NOMO-1 treated with DMSO at 0.1 percent for 48 hours (cell line): Measurements from ENCODE around the gene TSSK6.
A peak's percentile ranks its signal among the peaks of the same experiment; 100 is the strongest.

Source experiments
- DNase-seq: peaks from one replicate; lab custom pipeline; 2025; ENCODE audit not compliant: unreplicated experiment; lab: John Stamatoyannopoulos, UW

Gene TSSK6

GRCh38 chr19:19514881-19515641, at the start of gene TSSK6:
TSS of gene TSSK6 (minus strand) at chr19:19515548. CDS start at chr19:19515427, 121 bp downstream.
- DNase-seq = no peak

GRCh38 chr19:19563348-19563848, 48.0 kb upstream of the TSSK6 start:
- DNase-seq = no peak

GRCh38 chr19:19562665-19563347, 47.5 kb upstream of the TSSK6 start:
- no peak for DNase-seq

DNA sequence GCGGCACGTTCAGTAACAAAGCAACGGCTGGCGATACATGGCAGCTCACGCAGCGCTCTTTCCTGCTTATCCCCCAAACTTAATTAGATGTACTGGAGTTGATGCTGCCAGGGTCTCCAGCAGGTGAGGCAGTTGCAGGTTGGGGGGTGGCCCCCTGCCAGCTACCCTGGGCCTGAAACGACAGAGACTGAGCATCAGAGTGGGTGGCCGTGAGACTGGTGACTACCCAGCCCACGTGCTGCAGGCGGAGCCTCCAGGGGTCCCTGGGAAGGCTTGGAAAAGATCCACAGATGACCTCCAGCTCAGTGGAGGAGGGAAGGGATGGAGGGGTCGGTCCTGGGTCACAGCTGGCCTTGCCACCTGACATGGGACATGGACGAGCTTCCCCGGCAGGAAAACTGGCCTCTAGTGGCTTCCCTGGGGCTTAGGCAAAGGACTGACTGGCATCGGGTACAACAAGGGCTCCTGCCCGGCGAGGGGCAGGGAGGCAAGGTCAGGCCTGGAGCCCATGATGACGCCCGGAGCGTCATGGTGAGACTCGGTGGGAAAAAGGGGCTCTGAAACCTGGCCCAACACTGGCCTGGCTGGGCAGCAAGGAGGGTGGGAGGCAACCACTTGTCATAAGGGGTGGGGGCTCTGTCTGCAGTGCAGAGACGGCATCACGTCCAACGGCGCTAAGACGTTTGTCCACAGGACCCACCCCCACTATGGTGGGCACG, 46.8 kb upstream of the TSSK6 start:
- DNase-seq = no peak

- DNase-seq = no peak
Observed at GRCh38 chr19:19559931-19560330, 44.6 kb upstream of the TSSK6 start.

GRCh38 chr19:19558636-19559035, 43.3 kb upstream of the TSSK6 start:
- no peak for DNase-seq

DNA sequence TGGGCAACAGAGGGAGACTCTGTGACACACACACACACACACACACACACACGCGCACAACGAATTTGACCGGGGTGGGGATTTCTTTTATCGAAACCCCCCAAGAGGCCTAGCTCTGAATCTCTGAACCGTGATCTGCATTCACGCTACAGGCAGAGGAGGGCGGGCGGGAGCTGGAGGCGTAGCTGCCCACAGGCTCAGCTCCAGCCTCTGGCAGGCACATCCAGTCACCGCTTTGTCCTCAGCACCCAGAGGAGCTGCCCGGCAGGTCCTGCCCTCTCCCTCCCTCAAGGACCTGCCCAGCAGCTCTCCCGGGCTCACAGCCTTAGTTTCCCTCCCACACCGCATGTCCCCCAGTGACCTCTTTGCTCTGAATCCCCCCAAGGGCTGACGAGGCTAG, 42.7 kb upstream of the TSSK6 start:
- DNase-seq = no peak

GRCh38 chr19:19554074-19555023, 39.0 kb upstream of the TSSK6 start:
- DNase-seq = peak; percentile 27

- DNase-seq = no peak
Observed at GRCh38 chr19:19553670-19554069, 38.3 kb upstream of the TSSK6 start.

DNA sequence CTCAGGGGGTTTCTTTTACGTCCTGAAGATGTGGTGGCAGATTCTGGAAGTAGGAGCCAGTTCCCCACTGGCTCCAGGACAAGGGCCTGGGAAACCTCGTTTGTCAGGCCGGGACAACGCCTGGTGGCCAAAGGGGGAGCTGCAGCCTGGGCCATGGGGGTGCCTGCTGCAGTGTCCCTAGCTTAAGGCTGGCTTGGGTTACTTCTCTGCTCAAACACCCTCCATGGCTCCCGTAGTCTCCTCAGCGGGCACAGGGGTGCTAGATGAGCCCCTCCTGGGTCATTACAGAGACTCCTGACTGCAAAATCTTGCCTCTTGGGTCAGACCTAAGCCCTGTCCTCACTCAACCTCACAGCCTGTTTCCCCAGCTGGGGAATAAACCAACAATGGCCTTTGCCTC, 37.5 kb upstream of the TSSK6 start:
- no peak for DNase-seq

DNA sequence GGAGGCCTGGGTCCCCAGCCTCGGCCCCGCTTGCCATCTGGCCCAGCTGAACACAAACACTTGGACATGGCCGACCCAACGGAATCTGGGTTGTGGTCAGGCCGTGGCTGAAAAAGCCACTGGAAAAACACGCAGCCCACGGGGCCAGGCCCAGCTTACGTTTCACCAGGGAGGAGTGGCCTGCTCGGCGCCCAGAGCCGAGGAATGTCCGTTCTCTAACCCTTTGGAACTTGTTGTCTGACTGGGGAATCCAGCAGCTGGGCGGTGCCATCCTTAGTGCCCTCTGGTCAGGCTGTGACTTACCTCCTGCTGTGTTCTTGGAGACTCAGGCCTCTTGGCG, 36.5 kb upstream of the TSSK6 start:
- no peak for DNase-seq

DNA sequence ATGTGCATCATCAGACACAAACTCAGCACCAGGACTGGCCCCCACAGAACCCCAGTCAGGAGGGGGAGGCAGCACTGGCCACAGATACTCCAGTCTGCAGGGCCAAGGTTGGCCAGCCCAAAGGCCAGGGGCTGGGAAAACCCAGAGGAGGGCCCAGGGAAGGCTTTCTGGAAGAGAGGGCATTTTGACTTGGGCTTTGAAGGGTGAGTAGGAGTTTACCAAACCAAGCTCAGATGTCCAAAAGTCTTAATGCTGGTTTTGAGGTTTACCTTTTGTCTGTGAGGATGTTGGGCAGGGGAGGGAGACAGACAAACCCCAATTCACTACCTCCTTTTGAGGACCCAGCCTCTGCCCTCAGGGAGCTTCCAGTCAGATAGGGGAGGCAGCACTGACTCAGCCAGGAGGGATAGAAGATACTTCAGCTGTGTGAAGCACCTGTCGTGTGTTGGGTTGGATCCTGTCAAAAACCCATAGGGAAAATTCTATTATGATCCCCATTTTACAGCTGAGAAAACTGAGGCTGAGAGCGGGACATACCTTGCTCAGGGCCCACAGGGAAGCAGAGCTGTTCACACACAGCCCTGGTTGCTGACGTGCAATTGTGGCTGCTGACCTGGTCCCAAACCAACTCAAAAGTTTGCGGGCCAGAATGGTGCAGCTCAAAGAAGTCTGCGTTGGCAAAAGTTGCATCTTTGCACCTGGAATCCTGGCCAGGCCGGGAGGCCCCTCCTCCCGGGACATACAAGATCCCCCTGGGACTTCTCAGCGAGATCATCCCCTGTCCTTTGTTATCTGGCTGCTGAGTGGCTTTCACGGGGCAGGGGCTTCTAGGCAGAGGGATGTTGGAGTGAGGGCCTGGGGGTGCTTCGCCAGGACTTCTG, 35.9 kb upstream of the TSSK6 start:
- DNase-seq = no peak

GRCh38 chr19:19550485-19550929, 35.2 kb upstream of the TSSK6 start:
- no peak for DNase-seq

- no peak for DNase-seq
Observed at GRCh38 chr19:19549804-19550464, 34.6 kb upstream of the TSSK6 start.

DNA sequence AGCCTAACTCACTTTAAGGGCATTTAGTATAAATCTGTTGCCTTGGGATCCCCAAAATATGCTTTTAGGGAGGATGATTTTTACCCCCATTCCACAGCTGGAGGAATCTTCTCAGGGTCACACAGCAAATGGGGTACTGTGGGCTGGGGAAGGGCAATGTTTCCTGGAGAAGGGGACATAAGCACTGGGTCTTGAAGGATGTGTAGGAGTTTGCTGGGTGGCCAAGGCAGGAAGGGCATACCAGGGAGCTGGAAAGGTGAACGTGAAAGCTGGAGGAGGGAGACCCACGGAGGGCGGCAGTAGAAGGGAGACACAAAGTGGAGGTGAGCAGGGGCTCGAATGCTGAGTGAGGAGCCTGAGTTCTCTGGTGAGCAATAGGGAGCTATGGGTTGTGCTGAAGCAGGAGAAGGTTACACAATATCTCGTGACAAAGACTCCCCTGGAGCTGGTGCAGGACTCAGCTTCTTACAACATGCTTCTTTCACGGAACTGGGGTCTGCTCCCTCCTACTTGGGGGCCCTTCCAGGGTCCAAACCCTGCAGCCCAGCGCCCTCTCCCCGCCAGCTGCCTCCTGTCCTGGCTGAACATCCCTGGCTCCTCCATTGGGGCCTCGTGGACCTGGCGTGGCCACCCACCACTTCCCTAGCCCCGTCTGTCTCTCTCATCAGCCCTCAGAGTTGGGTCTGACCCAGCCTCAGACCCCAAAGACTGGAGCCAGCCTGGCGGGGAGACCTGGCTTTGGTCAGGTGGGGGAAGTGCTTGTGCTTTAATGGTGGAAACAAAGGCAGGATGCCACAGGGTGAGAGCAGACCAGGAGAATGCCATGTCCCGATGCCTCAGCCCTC, 33.8 kb upstream of the TSSK6 start:
- DNase-seq = no peak

GRCh38 chr19:19547674-19548336, 32.5 kb upstream of the TSSK6 start:
- no peak for DNase-seq

GRCh38 chr19:19546751-19547162, 31.4 kb upstream of the TSSK6 start:
- DNase-seq = no peak

DNA sequence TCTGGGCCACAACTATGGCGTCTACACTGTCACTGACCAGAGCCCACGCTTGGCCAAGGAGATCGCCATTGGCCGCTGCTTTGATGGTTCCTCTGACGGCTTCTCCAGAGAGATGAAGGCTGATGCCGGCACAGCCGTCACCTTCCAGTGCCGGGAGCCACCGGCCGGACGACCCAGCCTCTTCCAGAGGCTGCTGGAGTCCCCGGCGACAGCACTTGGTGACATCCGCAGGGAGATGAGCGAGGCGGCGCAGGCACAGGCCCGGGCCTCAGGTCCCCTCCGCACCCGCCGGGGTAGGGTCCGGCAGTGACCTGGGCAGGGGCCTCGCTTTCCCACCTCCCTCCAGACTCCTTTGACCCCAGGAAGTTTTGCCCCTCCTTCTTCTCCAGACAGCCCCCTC, 30.4 kb upstream of the TSSK6 start:
- DNase-seq = no peak
